ENCODE data around the gene P2RX2.

- TF ChIP-seq, protein P1, sequence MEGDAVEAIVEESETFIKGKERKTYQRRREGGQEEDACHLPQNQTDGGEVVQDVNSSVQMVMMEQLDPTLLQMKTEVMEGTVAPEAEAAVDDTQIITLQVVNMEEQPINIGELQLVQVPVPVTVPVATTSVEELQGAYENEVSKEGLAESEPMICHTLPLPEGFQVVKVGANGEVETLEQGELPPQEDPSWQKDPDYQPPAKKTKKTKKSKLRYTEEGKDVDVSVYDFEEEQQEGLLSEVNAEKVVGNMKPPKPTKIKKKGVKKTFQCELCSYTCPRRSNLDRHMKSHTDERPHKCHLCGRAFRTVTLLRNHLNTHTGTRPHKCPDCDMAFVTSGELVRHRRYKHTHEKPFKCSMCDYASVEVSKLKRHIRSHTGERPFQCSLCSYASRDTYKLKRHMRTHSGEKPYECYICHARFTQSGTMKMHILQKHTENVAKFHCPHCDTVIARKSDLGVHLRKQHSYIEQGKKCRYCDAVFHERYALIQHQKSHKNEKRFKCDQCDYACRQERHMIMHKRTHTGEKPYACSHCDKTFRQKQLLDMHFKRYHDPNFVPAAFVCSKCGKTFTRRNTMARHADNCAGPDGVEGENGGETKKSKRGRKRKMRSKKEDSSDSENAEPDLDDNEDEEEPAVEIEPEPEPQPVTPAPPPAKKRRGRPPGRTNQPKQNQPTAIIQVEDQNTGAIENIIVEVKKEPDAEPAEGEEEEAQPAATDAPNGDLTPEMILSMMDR (conservative IDR thresholded peaks at IDR 0.05), result no peak
- TF ChIP-seq EZH2 (IDR thresholded peaks at IDR 0.05; ENCODE audit: low read depth), result no peak
These were observed 46.5 kb upstream of the P2RX2 start for GRCh38 chr12:132572106-132572505.

All from PC-9 (cell line).